Measurements from ENCODE around the gene CLUH. TPM values are rescaled to one million over a fixed set of nuclear protein-coding genes. Genes with fewer than 3 reads are reported as not detected.

CLUH gene
- total RNA-seq, 1 donor from 2014 or later: 53.6 TPM

DNA sequence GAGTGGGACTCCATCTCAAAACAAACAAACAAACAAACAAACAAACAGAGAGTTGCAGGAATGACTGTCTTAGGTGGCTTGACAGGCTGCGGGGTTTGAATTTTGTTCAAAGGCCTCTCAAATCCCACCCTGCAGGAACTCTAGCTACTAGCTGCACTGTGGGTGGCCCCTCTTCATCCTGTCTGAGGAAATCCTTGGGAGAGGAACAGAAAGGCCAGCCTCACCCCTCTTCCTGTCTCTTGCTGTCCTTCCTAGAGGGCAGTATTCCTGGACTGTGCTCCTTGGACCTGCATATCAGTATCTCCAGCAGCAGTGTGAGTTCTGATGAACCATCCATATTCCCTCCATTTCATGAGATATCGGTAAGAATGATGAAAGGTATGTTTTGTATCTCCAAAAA is 39.9 kb upstream of the CLUH start:
- FAIRE-seq (no peak), DNase-seq (ENCODE audit: low read depth) (no peak)
- peaks cover 42% of the 10 kb centered on the region for H3K27me3 ChIP-seq (ENCODE audit: insufficient read depth, low read length)
- H4K20me1 ChIP-seq (ENCODE audit: insufficient read depth, low read length): no peaks in the 10 kb centered on the region
- TF ChIP-seq, protein P1, sequence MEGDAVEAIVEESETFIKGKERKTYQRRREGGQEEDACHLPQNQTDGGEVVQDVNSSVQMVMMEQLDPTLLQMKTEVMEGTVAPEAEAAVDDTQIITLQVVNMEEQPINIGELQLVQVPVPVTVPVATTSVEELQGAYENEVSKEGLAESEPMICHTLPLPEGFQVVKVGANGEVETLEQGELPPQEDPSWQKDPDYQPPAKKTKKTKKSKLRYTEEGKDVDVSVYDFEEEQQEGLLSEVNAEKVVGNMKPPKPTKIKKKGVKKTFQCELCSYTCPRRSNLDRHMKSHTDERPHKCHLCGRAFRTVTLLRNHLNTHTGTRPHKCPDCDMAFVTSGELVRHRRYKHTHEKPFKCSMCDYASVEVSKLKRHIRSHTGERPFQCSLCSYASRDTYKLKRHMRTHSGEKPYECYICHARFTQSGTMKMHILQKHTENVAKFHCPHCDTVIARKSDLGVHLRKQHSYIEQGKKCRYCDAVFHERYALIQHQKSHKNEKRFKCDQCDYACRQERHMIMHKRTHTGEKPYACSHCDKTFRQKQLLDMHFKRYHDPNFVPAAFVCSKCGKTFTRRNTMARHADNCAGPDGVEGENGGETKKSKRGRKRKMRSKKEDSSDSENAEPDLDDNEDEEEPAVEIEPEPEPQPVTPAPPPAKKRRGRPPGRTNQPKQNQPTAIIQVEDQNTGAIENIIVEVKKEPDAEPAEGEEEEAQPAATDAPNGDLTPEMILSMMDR (IDR thresholded peaks at IDR 0.05; ENCODE audit: insufficient read depth, low read depth, low read length): no peak
- TF ChIP-seq EZH2 (IDR thresholded peaks at IDR 0.05; ENCODE audit: insufficient read depth, low read length): no peak
- H3K79me2 ChIP-seq (ENCODE audit: insufficient read depth, low read length): no peaks in the 10 kb centered on the region
- H3K27ac ChIP-seq (ENCODE audit: low read depth, low read length): no peak overlapping the region
- no peak overlapping the region for H3K4me2 ChIP-seq (ENCODE audit: low read length)
- no peaks in the 10 kb centered on the region for H3K36me3 ChIP-seq (ENCODE audit: insufficient read depth, low read length)
- no peak overlapping the region for H2AFZ ChIP-seq (ENCODE audit: low read depth, low read length)
- Mint-ChIP-seq H3K9me3 (ENCODE audit: unreplicated experiment) (no peaks in the 10 kb centered on the region), H3K27ac (ENCODE audit: unreplicated experiment) (no peak overlapping the region), H3K27me3 (ENCODE audit: low read depth, unreplicated experiment) (peaks cover 45% of the 10 kb centered on the region), H3K4me1 (ENCODE audit: low read depth, unreplicated experiment) (no peaks in the 10 kb centered on the region), H3K36me3 (ENCODE audit: low read depth, unreplicated experiment) (no peaks in the 10 kb centered on the region), H3K4me3 (ENCODE audit: unreplicated experiment) (no peak overlapping the region)
- H3K9ac ChIP-seq (ENCODE audit: low read length): no peak overlapping the region
- H3K9me3 ChIP-seq (ENCODE audit: insufficient read depth, low read depth, low read length): no peaks in the 10 kb centered on the region
- H3K4me3 ChIP-seq (ENCODE audit: insufficient read depth, low read depth, low read length): no peak overlapping the region
- H3K4me1 ChIP-seq (ENCODE audit: insufficient read depth, low read length): no peaks in the 10 kb centered on the region

- no peak for TF ChIP-seq EZH2 (IDR thresholded peaks at IDR 0.05; ENCODE audit: insufficient read depth, low read length)
- TF ChIP-seq, protein P1 (IDR thresholded peaks at IDR 0.05; ENCODE audit: insufficient read depth, low read depth, low read length): no peak
- DNase-seq (ENCODE audit: low read depth): no peak
- Histone ChIP-seq H3K9ac (ENCODE audit: low read length) (no peak overlapping the region), H4K20me1 (ENCODE audit: insufficient read depth, low read length) (no peaks in the 10 kb centered on the region), H3K79me2 (ENCODE audit: insufficient read depth, low read length) (no peaks in the 10 kb centered on the region), H3K27ac (ENCODE audit: low read depth, low read length) (no peak overlapping the region), H3K4me3 (ENCODE audit: insufficient read depth, low read depth, low read length) (no peak overlapping the region), H3K27me3 (ENCODE audit: insufficient read depth, low read length) (peaks cover 35% of the 10 kb centered on the region), H2AFZ (ENCODE audit: low read depth, low read length) (no peak overlapping the region), H3K9me3 (ENCODE audit: insufficient read depth, low read depth, low read length) (no peaks in the 10 kb centered on the region), H3K4me1 (ENCODE audit: insufficient read depth, low read length) (no peaks in the 10 kb centered on the region), H3K4me2 (ENCODE audit: low read length) (no peak overlapping the region), H3K36me3 (ENCODE audit: insufficient read depth, low read length) (no peaks in the 10 kb centered on the region)
- peaks cover 44% of the 10 kb centered on the region for H3K27me3 Mint-ChIP-seq (ENCODE audit: low read depth, unreplicated experiment)
- H3K9me3 Mint-ChIP-seq (ENCODE audit: unreplicated experiment): no peaks in the 10 kb centered on the region
- H3K36me3 Mint-ChIP-seq (ENCODE audit: low read depth, unreplicated experiment): no peaks in the 10 kb centered on the region
- no peaks in the 10 kb centered on the region for H3K4me1 Mint-ChIP-seq (ENCODE audit: low read depth, unreplicated experiment)
- no peak for FAIRE-seq
- H3K4me3 Mint-ChIP-seq (ENCODE audit: unreplicated experiment): no peak overlapping the region
- H3K27ac Mint-ChIP-seq (ENCODE audit: unreplicated experiment): no peak overlapping the region
Measured at GRCh38 chr17:2750721-2751120, 39.2 kb upstream of the CLUH start.

DNA sequence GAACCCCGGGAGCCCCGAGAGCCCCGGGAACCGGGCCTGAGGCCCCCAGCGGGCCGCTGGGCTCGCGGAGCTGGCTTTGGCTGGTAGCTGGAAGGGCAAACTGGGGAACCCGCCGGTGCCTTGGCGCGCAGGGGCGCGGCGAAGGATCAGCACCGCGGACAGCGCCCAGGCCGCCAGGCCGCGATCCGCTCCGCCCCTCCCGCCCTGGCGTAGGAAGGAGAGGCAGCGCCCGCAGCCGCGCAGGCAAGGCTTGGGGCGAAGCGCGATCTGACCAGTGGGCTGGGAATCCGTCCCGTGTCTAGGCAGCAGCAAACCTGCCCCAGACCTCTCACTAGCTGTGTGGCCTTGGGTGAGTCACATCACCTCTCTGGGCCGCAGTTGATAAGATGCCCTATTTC is 38.2 kb upstream of the CLUH start:
- TF ChIP-seq EZH2 (IDR thresholded peaks at IDR 0.05; ENCODE audit: insufficient read depth, low read length): no peak
- TF ChIP-seq, protein P1 (IDR thresholded peaks at IDR 0.05; ENCODE audit: insufficient read depth, low read depth, low read length): no peak
- Histone ChIP-seq H3K27ac (ENCODE audit: low read depth, low read length) (no peak overlapping the region), H3K4me2 (ENCODE audit: low read length) (peak overlapping the region; percentile 22), H3K27me3 (ENCODE audit: insufficient read depth, low read length) (peaks cover 40% of the 10 kb centered on the region), H3K4me1 (ENCODE audit: insufficient read depth, low read length) (no peaks in the 10 kb centered on the region), H3K36me3 (ENCODE audit: insufficient read depth, low read length) (no peaks in the 10 kb centered on the region), H3K4me3 (ENCODE audit: insufficient read depth, low read depth, low read length) (no peak overlapping the region), H3K9me3 (ENCODE audit: insufficient read depth, low read depth, low read length) (no peaks in the 10 kb centered on the region), H3K79me2 (ENCODE audit: insufficient read depth, low read length) (no peaks in the 10 kb centered on the region), H2AFZ (ENCODE audit: low read depth, low read length) (no peak overlapping the region), H3K9ac (ENCODE audit: low read length) (no peak overlapping the region), H4K20me1 (ENCODE audit: insufficient read depth, low read length) (no peaks in the 10 kb centered on the region)
- Mint-ChIP-seq H3K4me1 (ENCODE audit: low read depth, unreplicated experiment) (no peaks in the 10 kb centered on the region), H3K4me3 (ENCODE audit: unreplicated experiment) (peak overlapping the region; percentile 40), H3K9me3 (ENCODE audit: unreplicated experiment) (no peaks in the 10 kb centered on the region), H3K36me3 (ENCODE audit: low read depth, unreplicated experiment) (no peaks in the 10 kb centered on the region), H3K27me3 (ENCODE audit: low read depth, unreplicated experiment) (peaks cover 49% of the 10 kb centered on the region), H3K27ac (ENCODE audit: unreplicated experiment) (no peak overlapping the region)
- DNase-seq (ENCODE audit: low read depth): peak; percentile 34
- FAIRE-seq: no peak

All from astrocyte (in vitro differentiated cells and primary cell).